ENCODE results near the gene ZNF470.

Gene ZNF470

GRCh38 chr19:56594446-56594782 is 27.1 kb downstream of the ZNF470 start:
- TF ChIP-seq CTCF (conservative IDR thresholded peaks at IDR 0.05) = no peak
- H3K27ac ChIP-seq = peak overlapping the region; percentile 81; the same call in 1 of the 2 replicates

GRCh38 chr19:56594783-56595547 is 27.7 kb downstream of the ZNF470 start, which contains the start of gene ZNF71:
Gene ZNF71, plus strand, starts transcription at chr19:56595302. Its CDS starts 6,257 bp downstream, at chr19:56601559.
- peak within 1 kb of the TSS; percentile 81 for H3K27ac ChIP-seq
- no peak for TF ChIP-seq CTCF (conservative IDR thresholded peaks at IDR 0.05)

GRCh38 chr19:56595548-56595899 is 28.3 kb downstream of the ZNF470 start:
- peak overlapping the region; percentile 81; the same call in 1 of the 2 replicates for H3K27ac ChIP-seq

GRCh38 chr19:56596676-56597075 is 29.4 kb downstream of the ZNF470 start:
- no peak for TF ChIP-seq CTCF (conservative IDR thresholded peaks at IDR 0.05)
- no peak overlapping the region for H3K27ac ChIP-seq

More at GRCh38 chr19:56595548-56595899, 28.3 kb downstream of the ZNF470 start:
- no peak for TF ChIP-seq CTCF (conservative IDR thresholded peaks at IDR 0.05)

GRCh38 chr19:56597696-56598095 is 30.4 kb downstream of the ZNF470 start:
- no peak overlapping the region for H3K27ac ChIP-seq
- no peak for TF ChIP-seq CTCF (conservative IDR thresholded peaks at IDR 0.05)

- no peak overlapping the region for H3K27ac ChIP-seq
- no peak for TF ChIP-seq CTCF (conservative IDR thresholded peaks at IDR 0.05)
Observed at GRCh38 chr19:56601375-56601774, 34.1 kb downstream of the ZNF470 start.

GRCh38 chr19:56603829-56604228 is 36.6 kb downstream of the ZNF470 start:
- no peak overlapping the region for H3K27ac ChIP-seq
- TF ChIP-seq CTCF (conservative IDR thresholded peaks at IDR 0.05) = no peak

All from VCaP (cell line).